H1 (cell line): Measurements from ENCODE around the gene CYREN. TPM values are rescaled to one million over a fixed set of nuclear protein-coding genes. Genes with fewer than 3 reads are reported as not detected.

ENCODE experiments used
- CTCF ChIA-PET: fragments of 300-600 bp; sonication (Branson Sonifier 250); formaldehyde crosslinking; loops from one replicate; lab custom pipeline; 2021; ENCODE audit not compliant: partially characterized antibody; lab: Charles Lee
- POLR2A ChIA-PET: fragments of 300-600 bp; sonication (Branson Sonifier 250); formaldehyde crosslinking; loops from one replicate; lab custom pipeline; 2021; ENCODE audit warnings: inconsistent platforms; ENCODE audit not compliant: partially characterized antibody; lab: Charles Lee
- DNase-seq, 2 experiments: peaks; one replicate each; pipeline versions ENCODE4 v3.0.0 to v3.0.0-alpha.2; 2010 to 2022; ENCODE audit warnings: low spot score in 2 of 2, low read depth in 1 of 2, mixed read lengths in 1 of 2
- FAIRE-seq: peaks from 2 replicates; lab custom pipeline; 2011; peaks lifted over from hg19 to GRCh38; lab: Jason Lieb, UNC
- H2AFZ ChIP-seq: 2 replicates; pipeline ENCODE4 v1.8.1; 2012; ENCODE audit warnings: low read length, inconsistent platforms
- H2AK5ac ChIP-seq: 2 replicates; pipeline ENCODE4 v1.6.1; 2013; ENCODE audit warnings: low read depth, low read length
- H2BK120ac ChIP-seq: replicated peaks from 2 replicates; pipeline ENCODE3; 2013; ENCODE audit warnings: low read depth, low read length, inconsistent platforms
- H2BK12ac ChIP-seq: 2 replicates; pipeline ENCODE4 v1.6.1; 2013; ENCODE audit warnings: low read depth, low read length
- H2BK15ac ChIP-seq: 2 replicates; pipeline ENCODE4 v1.6.1; 2013; ENCODE audit warnings: low read length
- H2BK20ac ChIP-seq: 2 replicates; pipeline ENCODE4 v1.6.1; 2013; ENCODE audit warnings: low read length
- H2BK5ac ChIP-seq: 2 replicates; pipeline ENCODE4 v1.6.1; 2013; ENCODE audit warnings: low read depth, low read length
- H3K14ac ChIP-seq: 2 replicates; pipeline ENCODE4 v1.6.1; 2013; ENCODE audit warnings: inconsistent platforms; ENCODE audit not compliant: insufficient read length
- H3K18ac ChIP-seq: 2 replicates; pipeline ENCODE4 v1.6.1; 2013; ENCODE audit warnings: low read length; ENCODE audit errors: extremely low read depth
- H3K23ac ChIP-seq: 2 replicates; pipeline ENCODE4 v1.6.1; 2013; ENCODE audit warnings: inconsistent platforms; ENCODE audit not compliant: insufficient read length
- H3K23me2 ChIP-seq: 2 replicates; pipeline ENCODE4 v1.6.1; 2013; ENCODE audit warnings: low read depth, low read length
- H3K27ac ChIP-seq: 2 replicates; pipeline ENCODE4 v1.6.1; 2011; ENCODE audit warnings: low read depth, low read length, inconsistent platforms
- H3K27me3 ChIP-seq, 4 experiments: replicated peaks in 1 of 4; 1 replicate in 1 of 4; 2 replicates in 3 of 4; pipeline versions ENCODE4 v1.6.1 to v1.8.1; 2011 to 2013; ENCODE audit warnings: low read length in 3 of 4, mild to moderate bottlenecking in 3 of 4, inconsistent platforms in 2 of 4, mixed read lengths in 2 of 4, moderate library complexity in 1 of 4; ENCODE audit not compliant: control insufficient read depth in 3 of 4, insufficient read depth in 3 of 4; ENCODE audit errors: extremely low read depth in 1 of 4
- H3K36me3 ChIP-seq, 4 experiments: 2 replicates each; pipeline versions ENCODE4 v1.6.1 to v1.8.1; 2011 to 2013; ENCODE audit warnings: mild to moderate bottlenecking in 4 of 4, low read length in 3 of 4, moderate library complexity in 2 of 4, control low read depth in 1 of 4, inconsistent platforms in 1 of 4; ENCODE audit not compliant: insufficient read depth in 4 of 4, control insufficient read depth in 2 of 4
- H3K4ac ChIP-seq: replicated peaks from 2 replicates; pipeline ENCODE3; 2013; ENCODE audit warnings: low read length, low read depth, mixed read lengths, inconsistent platforms; ENCODE audit not compliant: insufficient read length
- H3K4me1 ChIP-seq, 4 experiments: replicated peaks in 1 of 4; 1 replicate in 1 of 4; 2 replicates in 3 of 4; pipeline versions ENCODE4 v1.6.1 to v1.8.1; 2011 to 2013; ENCODE audit warnings: low read length in 3 of 4, inconsistent platforms in 2 of 4, mixed read lengths in 1 of 4; ENCODE audit not compliant: insufficient read depth in 4 of 4, control insufficient read depth in 3 of 4
- H3K4me2 ChIP-seq, 2 experiments: 2 replicates each; pipeline versions ENCODE4 v1.6.1 to v1.8.1; 2011 to 2013; ENCODE audit warnings: low read depth in 2 of 2, low read length in 2 of 2, control low read depth in 1 of 2, inconsistent platforms in 1 of 2, mild to moderate bottlenecking in 1 of 2; ENCODE audit not compliant: insufficient read depth in 1 of 2
- H3K4me3 ChIP-seq, 4 experiments: fragments of 200-600, 300-600 bp in 1 of 4; sonication (generic), shearing (Covaris generic), sonication (Bioruptor Twin) in 1 of 4; 2 replicates each; pipeline versions ENCODE4 v1.5.1 to v1.8.1; 2011 to 2016; ENCODE audit warnings: low read length in 4 of 4, low read depth in 3 of 4, control low read depth in 2 of 4, inconsistent platforms in 2 of 4, mild to moderate bottlenecking in 2 of 4, mixed read lengths in 1 of 4, moderate library complexity in 1 of 4; ENCODE audit not compliant: insufficient read depth in 2 of 4; ENCODE audit errors: extremely low read depth in 1 of 4
- H3K56ac ChIP-seq: replicated peaks from 2 replicates; pipeline ENCODE3; 2013; ENCODE audit warnings: low read depth, mild to moderate bottlenecking, mixed read lengths, low read length, inconsistent platforms; ENCODE audit not compliant: insufficient read length
- H3K79me1 ChIP-seq: 2 replicates; pipeline ENCODE4 v1.6.1; 2013; ENCODE audit warnings: low read depth, low read length, control low read depth
- H3K79me2 ChIP-seq, 2 experiments: 2 replicates each; pipeline versions ENCODE4 v1.6.1 to v1.8.1; 2012 to 2013; ENCODE audit warnings: low read length in 2 of 2, mild to moderate bottlenecking in 2 of 2, inconsistent platforms in 1 of 2; ENCODE audit not compliant: insufficient read depth in 2 of 2, control insufficient read depth in 1 of 2
- H3K9ac ChIP-seq, 4 experiments: replicated peaks in 1 of 4; 1 replicate in 1 of 4; 2 replicates in 3 of 4; pipeline versions ENCODE4 v1.6.1 to v1.8.1; 2011 to 2013; ENCODE audit warnings: low read depth in 3 of 4, low read length in 3 of 4, control low read depth in 2 of 4, mild to moderate bottlenecking in 2 of 4, moderate library complexity in 2 of 4, inconsistent platforms in 1 of 4; ENCODE audit errors: extremely low read depth in 1 of 4
- H3K9me3 ChIP-seq, 2 experiments: 2 replicates each; pipeline versions ENCODE4 v1.6.1 to v1.8.1; 2012 to 2013; ENCODE audit warnings: mild to moderate bottlenecking in 2 of 2, moderate library complexity in 2 of 2, control low read depth in 1 of 2, inconsistent platforms in 1 of 2, low read depth in 1 of 2, low read length in 1 of 2, mixed read lengths in 1 of 2; ENCODE audit not compliant: insufficient read depth in 2 of 2
- H4K20me1 ChIP-seq, 2 experiments: replicated peaks in 1 of 2; 2 replicates each; pipeline versions ENCODE3 to v1.8.1; 2011 to 2013; ENCODE audit warnings: inconsistent platforms in 2 of 2, low read length in 2 of 2, mild to moderate bottlenecking in 1 of 2; ENCODE audit not compliant: insufficient read depth in 2 of 2, control insufficient read depth in 1 of 2
- H4K5ac ChIP-seq: 2 replicates; pipeline ENCODE4 v1.6.1; 2013; ENCODE audit warnings: low read length, low read depth, mixed read lengths, inconsistent platforms; ENCODE audit not compliant: insufficient read length
- H4K8ac ChIP-seq: 2 replicates; pipeline ENCODE4 v1.8.0; 2013; ENCODE audit warnings: mild to moderate bottlenecking, moderate library complexity, low read length, inconsistent platforms; ENCODE audit not compliant: insufficient read depth; ENCODE audit errors: extremely low read depth
- H4K91ac ChIP-seq: replicated peaks from 2 replicates; pipeline ENCODE3; 2013; ENCODE audit warnings: low read length, mixed read lengths, inconsistent platforms; ENCODE audit not compliant: insufficient read length
- BRCA1 ChIP-seq: IDR thresholded peaks from 2 replicates; pipeline ENCODE4 v1.6.1; 2012; ENCODE audit warnings: low read depth, low read length, improper control_type of control experiment
- FOSL1 ChIP-seq: IDR thresholded peaks from 2 replicates; pipeline ENCODE4 v1.6.1; 2011; ENCODE audit warnings: mild to moderate bottlenecking, low read depth, low read length, moderate library complexity; ENCODE audit not compliant: insufficient read depth
- RBBP5 ChIP-seq: IDR thresholded peaks from 2 replicates; pipeline ENCODE4 v1.7.1; 2012; ENCODE audit warnings: low read depth, mild to moderate bottlenecking, inconsistent platforms, low read length, moderate library complexity, borderline replicate concordance
- SP1 ChIP-seq: IDR thresholded peaks from 2 replicates; pipeline ENCODE4 v1.6.1; 2011; ENCODE audit warnings: low read depth, low read length
- TCF12 ChIP-seq: IDR thresholded peaks from 2 replicates; pipeline ENCODE4 v1.6.1; 2011; ENCODE audit warnings: low read depth, mild to moderate bottlenecking, low read length
- WGBS, 2 experiments: shearing (Covaris generic) in 1 of 2; methylation state at CpG; one replicate each; pipeline versions ENCODE4 v1.1.6 to v1.1.7; 2013 to 2015; ENCODE audit warnings: low lambda C conversion rate in 2 of 2, mixed read lengths in 2 of 2, inconsistent platforms in 1 of 2, low coverage in 1 of 2, missing lambda C conversion rate in 1 of 2; ENCODE audit not compliant: insufficient replicate concordance in 2 of 2, insufficient coverage in 1 of 2, insufficient read length in 1 of 2; ENCODE audit errors: extremely low coverage in 1 of 2, missing lambda C conversion rate in 1 of 2; 5-methylcytosine and 5-hydroxymethylcytosine counted together
- polyA plus RNA-seq, 7 experiments: library from polyadenylated mRNA; depleted of rRNA in 3 of 7; stranded (reverse) in 5 of 7; unstranded in 2 of 7; fragments of >200 nt in 5 of 7; fragments of 200-250 nt in 2 of 7; gene quantifications; 1 replicate in 5 of 7; 2 replicates in 1 of 7; 4 replicates in 1 of 7; pipeline versions ENCODE4 v1.2.1 to v1.2.3, GENCODE V29; 2011 to 2013; ENCODE audit warnings: missing spikeins in 2 of 7, mixed read lengths in 2 of 7
- total RNA-seq: library from RNA; stranded (reverse); fragmentation: NEBNext Ultra II Directional; extraction: Animal tissue kit (Norgen Biotek cat#: 25700); gene quantifications from 2 replicates; pipeline ENCODE4 v1.2.1, GENCODE V29; 2021

Gene CYREN
- total and polyA plus RNA-seq, 2 of the 8 experiments (the other 6 are each of a cell fraction or from before 2014, with no cell fraction given) = 25.1 to 46.2 TPM

DNA sequence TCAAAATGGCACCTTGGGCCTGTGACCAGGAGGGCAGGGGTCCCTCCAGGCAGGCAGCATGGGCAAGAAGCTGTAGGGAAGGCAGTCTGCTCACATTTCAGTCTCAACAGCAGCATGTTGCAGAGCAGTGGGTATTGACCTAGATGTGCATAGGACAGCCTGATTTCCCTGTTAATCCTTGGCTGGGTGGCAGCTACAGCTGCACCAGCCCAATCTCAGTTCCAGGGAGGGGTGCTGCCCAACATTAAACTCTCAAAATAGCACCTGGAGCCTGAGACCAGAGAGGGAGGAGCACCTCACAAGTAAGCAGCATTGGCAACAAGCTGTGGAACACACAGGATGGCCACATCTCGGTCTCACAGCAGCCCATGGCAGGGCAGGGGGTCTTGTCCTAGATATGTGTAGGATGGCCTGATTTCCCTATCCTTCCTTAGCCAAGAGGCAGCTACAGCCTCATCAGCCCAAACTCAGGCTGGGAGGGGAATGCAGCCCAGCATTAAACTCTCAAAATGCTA is 12.3 kb downstream of the CYREN start:
- Histone ChIP-seq H3K36me3 (peaks cover 0 to 7% (median 1%) of the 10 kb centered on the region in 4 experiments; a peak in 3 of 8 replicates), H2BK5ac (peak overlapping the region; percentile 52), H2AFZ (no peak overlapping the region), H3K4ac (no peak overlapping the region), H4K8ac (no peak overlapping the region), H4K91ac (no peak overlapping the region), H3K9me3 (peaks cover 22 to 25% of the 10 kb centered on the region in 2 experiments), H4K20me1 (no peaks in the 10 kb centered on the region), H3K27me3 (no peaks in the 10 kb centered on the region), H3K4me2 (no peak overlapping the region), H3K14ac (no peak overlapping the region), H3K79me1 (no peaks in the 10 kb centered on the region; the same call in 1 of the 2 replicates), H3K27ac (no peak overlapping the region), H2BK20ac (no peak overlapping the region), H3K18ac (no peak overlapping the region), H3K4me3 (no peak overlapping the region), H4K5ac (no peak overlapping the region), H2BK120ac (no peak overlapping the region), H3K4me1 (0 out of 7 replicates have a peak, but pooled peaks cover 0 to 2% (median 0%) of the 10 kb centered on the region in 4 experiments), H3K23me2 (no peaks in the 10 kb centered on the region), H3K79me2 (no peaks in the 10 kb centered on the region), H3K56ac (no peak overlapping the region), H2BK15ac (no peak overlapping the region), H2AK5ac (no peak overlapping the region), H2BK12ac (no peak overlapping the region), H3K23ac (no peak overlapping the region), H3K9ac (no peak overlapping the region)
- FAIRE-seq (no peak), DNase-seq (no peak)
- CTCF ChIA-PET = interaction anchor here (1.2 to 3.5 kb wide), 2 partner anchors 11 to 75 kb away, joined by 3 to 12 read pairs; partner anchors contain the start of gene STRA8
- 82% methylated on average over 1 of the region's 1 CpG; no CpG with 5 or more reads in 1 of the 2 experiments for WGBS, 2 experiments
- POLR2A ChIA-PET = interaction anchor here (0.9 to 5.7 kb wide), 3 partner anchors 11 to 16 kb away, joined by 3 to 32 read pairs (median 4); partner anchors contain the start of genes CYREN and TMEM140
- TF ChIP-seq RBBP5 (no peak), BRCA1 (no peak), TCF12 (no peak), SP1 (no peak), FOSL1 (no peak)
